IPS-18c (cell line): Measurements from ENCODE around the gene PXYLP1.

Experiments used
- H3K4me3 ChIP-seq: 2 replicates; pipeline ENCODE4 v1.7.0; 2013; ENCODE audit warnings: low read depth, mild to moderate bottlenecking, low read length, moderate library complexity; ENCODE audit not compliant: insufficient read depth
- H3K9me3 ChIP-seq: one replicate; pipeline ENCODE4 v1.6.1; 2013; ENCODE audit warnings: mild to moderate bottlenecking, low read length, moderate library complexity; ENCODE audit not compliant: control insufficient read depth, insufficient read depth

PXYLP1 gene

GRCh38 chr3:141323936-141324704 is 92.5 kb downstream of the PXYLP1 start:
- H3K9me3 ChIP-seq, result peaks cover under 1% of the 10 kb centered on the region
- H3K4me3 ChIP-seq, result no peak overlapping the region

GRCh38 chr3:141326123-141326522 is 94.5 kb downstream of the PXYLP1 start:
- H3K4me3 ChIP-seq, result no peak overlapping the region
- H3K9me3 ChIP-seq, result no peaks in the 10 kb centered on the region

GRCh38 chr3:141326626-141327025 is 95.0 kb downstream of the PXYLP1 start:
- H3K9me3 ChIP-seq, result no peaks in the 10 kb centered on the region
- H3K4me3 ChIP-seq, result no peak overlapping the region

GRCh38 chr3:141328286-141329166 is 96.9 kb downstream of the PXYLP1 start:
- no peak overlapping the region for H3K4me3 ChIP-seq
- no peaks in the 10 kb centered on the region for H3K9me3 ChIP-seq

GRCh38 chr3:141330235-141330634 is 98.6 kb downstream of the PXYLP1 start:
- no peak overlapping the region for H3K4me3 ChIP-seq

GRCh38 chr3:141330718-141331376 is 99.2 kb downstream of the PXYLP1 start:
- no peaks in the 10 kb centered on the region for H3K9me3 ChIP-seq
- H3K4me3 ChIP-seq, result no peak overlapping the region

More at GRCh38 chr3:141330235-141330634, 98.6 kb downstream of the PXYLP1 start:
- no peaks in the 10 kb centered on the region for H3K9me3 ChIP-seq

GRCh38 chr3:141331377-141332318 is 100.0 kb downstream of the PXYLP1 start:
- no peak overlapping the region for H3K4me3 ChIP-seq

GRCh38 chr3:141332416-141332815 is 100.8 kb downstream of the PXYLP1 start:
- H3K9me3 ChIP-seq, result no peaks in the 10 kb centered on the region

More at GRCh38 chr3:141331377-141332318, 100.0 kb downstream of the PXYLP1 start:
- no peaks in the 10 kb centered on the region for H3K9me3 ChIP-seq

GRCh38 chr3:141333836-141334626 is 102.4 kb downstream of the PXYLP1 start:
- no peaks in the 10 kb centered on the region for H3K9me3 ChIP-seq
- H3K4me3 ChIP-seq, result no peak overlapping the region

More at GRCh38 chr3:141332416-141332815, 100.8 kb downstream of the PXYLP1 start:
- no peak overlapping the region for H3K4me3 ChIP-seq

GRCh38 chr3:141334627-141335250 is 103.1 kb downstream of the PXYLP1 start:
- H3K9me3 ChIP-seq, result no peaks in the 10 kb centered on the region
- H3K4me3 ChIP-seq, result no peak overlapping the region

GRCh38 chr3:141335531-141336061 is 104.0 kb downstream of the PXYLP1 start:
- no peak overlapping the region for H3K4me3 ChIP-seq
- no peaks in the 10 kb centered on the region for H3K9me3 ChIP-seq

- no peaks in the 10 kb centered on the region for H3K9me3 ChIP-seq
- H3K4me3 ChIP-seq, result no peak overlapping the region
Measured at GRCh38 chr3:141336672-141337522, 105.3 kb downstream of the PXYLP1 start.

GRCh38 chr3:141337523-141337854 is 105.9 kb downstream of the PXYLP1 start:
- H3K4me3 ChIP-seq, result no peak overlapping the region

GRCh38 chr3:141337991-141338390 is 106.4 kb downstream of the PXYLP1 start:
- no peaks in the 10 kb centered on the region for H3K9me3 ChIP-seq
- H3K4me3 ChIP-seq, result no peak overlapping the region

More at GRCh38 chr3:141337523-141337854, 105.9 kb downstream of the PXYLP1 start:
- no peaks in the 10 kb centered on the region for H3K9me3 ChIP-seq

- no peaks in the 10 kb centered on the region for H3K9me3 ChIP-seq
- no peak overlapping the region for H3K4me3 ChIP-seq
Measured at GRCh38 chr3:141338881-141339280, 107.3 kb downstream of the PXYLP1 start.
